Vagina (tissue), 2 donors: ENCODE data around the gene CNGA3.

Source experiments
- CTCF ChIP-seq, 3 experiments: fragments of 450-650 bp in 2 of 3; fragments of 200-600 bp in 1 of 3; sonication (generic) in 1 of 3; IDR thresholded peaks; one replicate each; pipeline ENCODE4 v1.5.1; 2017 to 2019; ENCODE audit warnings: antibody characterized with exemption in 3 of 3, mild to moderate bottlenecking in 2 of 3, moderate library complexity in 2 of 3
- POLR2A ChIP-seq, 2 donors: fragments of 450-650 bp; IDR thresholded peaks; one replicate each; pipeline ENCODE4 v1.6.1; 2017; ENCODE audit warnings: antibody characterized with exemption in 2 of 2, mild to moderate bottlenecking in 2 of 2, moderate library complexity in 2 of 2
- POLR2AphosphoS5 ChIP-seq, 2 donors: sonication (generic); formaldehyde crosslinking; IDR thresholded peaks; one replicate each; pipeline ENCODE4 v1.9.0; 2017; ENCODE audit warnings: antibody characterized with exemption in 2 of 2, mild to moderate bottlenecking in 2 of 2, low read depth in 1 of 2; ENCODE audit not compliant: insufficient read depth in 1 of 2

DNA sequence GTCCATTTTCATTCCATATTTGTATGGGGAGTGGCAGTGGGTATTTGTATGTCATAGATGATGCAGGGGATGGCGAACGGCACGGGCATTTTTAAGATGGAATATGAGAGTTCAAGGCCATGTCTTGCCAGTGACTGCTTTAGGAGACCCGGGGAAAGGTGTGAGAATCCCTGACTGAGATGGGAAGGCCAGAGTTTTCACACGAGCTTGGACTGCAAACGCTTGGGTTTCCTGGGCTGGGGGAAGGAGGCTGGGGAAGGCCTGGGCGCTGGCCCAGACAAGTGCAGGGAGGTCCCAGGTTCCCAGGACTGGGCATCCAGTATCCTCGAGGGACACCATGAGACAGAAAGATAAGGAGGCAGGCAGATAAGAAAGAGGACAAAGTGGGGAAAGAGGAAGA, 35.2 kb downstream of the CNGA3 start:
- no peak for TF ChIP-seq CTCF (IDR thresholded peaks at IDR 0.05)
- TF ChIP-seq POLR2A (IDR thresholded peaks at IDR 0.05) = no peak
- no peak for TF ChIP-seq POLR2AphosphoS5 (IDR thresholded peaks at IDR 0.05; ENCODE audit: insufficient read depth in 1 of 2, low read depth in 1 of 2)
